ENCODE data around the gene DOCK1. TPM values are rescaled to one million over a fixed set of nuclear protein-coding genes. Genes with fewer than 3 reads are reported as not detected.

Gene DOCK1
- total RNA-seq, 4 donors from 2014 or later = 60.6 to 136 (median 92.7) TPM

GRCh38 chr10:127182161-127182560 lies 276.9 kb downstream of the DOCK1 start:
- no peak for TF ChIP-seq POLR2A (IDR thresholded peaks at IDR 0.05)
- no peak for TF ChIP-seq EP300 (IDR thresholded peaks at IDR 0.05)
- no peak for TF ChIP-seq CTCF (IDR thresholded peaks at IDR 0.05)
- no peak for TF ChIP-seq POLR2AphosphoS5 (IDR thresholded peaks at IDR 0.05)
- H3K4me3 ChIP-seq = no peak overlapping the region
- H3K4me1 ChIP-seq = no peaks in the 10 kb centered on the region
- H3K27ac ChIP-seq = no peak overlapping the region
- 95% methylated on average over 4 of the region's 4 CpGs for WGBS
- DNase-seq (ENCODE audit: low spot score in 2 of 2) = no peak
- no peaks in the 10 kb centered on the region for H3K27me3 ChIP-seq
- H3K9me3 ChIP-seq = no peaks in the 10 kb centered on the region
- H3K36me3 ChIP-seq = peaks cover 4% of the 10 kb centered on the region

- 93% methylated on average over 2 of the region's 2 CpGs for WGBS
- H3K9me3 ChIP-seq = no peaks in the 10 kb centered on the region
- no peak overlapping the region for H3K27ac ChIP-seq
- DNase-seq (ENCODE audit: low spot score in 2 of 2) = no peak
- H3K4me3 ChIP-seq = no peak overlapping the region
- TF ChIP-seq POLR2A (IDR thresholded peaks at IDR 0.05) (no peak), POLR2AphosphoS5 (IDR thresholded peaks at IDR 0.05) (no peak), CTCF (IDR thresholded peaks at IDR 0.05) (no peak), EP300 (IDR thresholded peaks at IDR 0.05) (no peak)
- H3K4me1 ChIP-seq = no peaks in the 10 kb centered on the region
- H3K36me3 ChIP-seq = no peaks in the 10 kb centered on the region
- no peaks in the 10 kb centered on the region for H3K27me3 ChIP-seq
Observed at GRCh38 chr10:127184582-127184981, 279.4 kb downstream of the DOCK1 start.

- Histone ChIP-seq H3K9me3 (no peaks in the 10 kb centered on the region), H3K36me3 (no peaks in the 10 kb centered on the region), H3K27me3 (no peaks in the 10 kb centered on the region), H3K27ac (no peak overlapping the region), H3K4me1 (no peaks in the 10 kb centered on the region), H3K4me3 (no peak overlapping the region)
- WGBS = 65% methylated on average over 7 of the region's 7 CpGs
- TF ChIP-seq EP300 (IDR thresholded peaks at IDR 0.05) = no peak
- TF ChIP-seq CTCF (IDR thresholded peaks at IDR 0.05) = no peak
- no peak for DNase-seq (ENCODE audit: low spot score in 2 of 2)
Observed at GRCh38 chr10:127186813-127187212, 281.6 kb downstream of the DOCK1 start.

GRCh38 chr10:127189226-127189625 lies 284.0 kb downstream of the DOCK1 start:
- Histone ChIP-seq H3K36me3 (no peaks in the 10 kb centered on the region), H3K27ac (no peak overlapping the region), H3K4me1 (peaks cover under 1% of the 10 kb centered on the region), H3K4me3 (no peak overlapping the region), H3K9me3 (no peaks in the 10 kb centered on the region), H3K27me3 (peaks cover under 1% of the 10 kb centered on the region)
- no peak for DNase-seq (ENCODE audit: low spot score in 2 of 2)
- no peak for TF ChIP-seq POLR2A (IDR thresholded peaks at IDR 0.05)
- TF ChIP-seq CTCF (IDR thresholded peaks at IDR 0.05) = no peak
- no peak for TF ChIP-seq POLR2AphosphoS5 (IDR thresholded peaks at IDR 0.05)
- no peak for TF ChIP-seq EP300 (IDR thresholded peaks at IDR 0.05)

- Histone ChIP-seq H3K4me1 (peaks cover 12% of the 10 kb centered on the region), H3K27me3 (peaks cover 4% of the 10 kb centered on the region), H3K4me3 (no peak overlapping the region), H3K27ac (no peak overlapping the region), H3K36me3 (no peaks in the 10 kb centered on the region), H3K9me3 (no peaks in the 10 kb centered on the region)
- DNase-seq (ENCODE audit: low spot score in 2 of 2) = no peak
- TF ChIP-seq EP300 (IDR thresholded peaks at IDR 0.05) (no peak), POLR2A (IDR thresholded peaks at IDR 0.05) (no peak), POLR2AphosphoS5 (IDR thresholded peaks at IDR 0.05) (no peak), CTCF (IDR thresholded peaks at IDR 0.05) (no peak)
- whole genome bisulfite sequencing = 72% methylated on average over 5 of the region's 5 CpGs
Observed at GRCh38 chr10:127190427-127190826, 285.2 kb downstream of the DOCK1 start.
